GM18508 (cell line): Measurements from ENCODE around the gene PEMT.
A peak's percentile ranks its signal among the peaks of the same experiment; 100 is the strongest.
"Not testable (repeated sequence)": the region's sequence is repeated elsewhere in the genome, so short reads cannot be mapped to it uniquely, and the experiment has no call there.

Experiments
- ATAC-seq: cut with Tn5 transposase; IDR thresholded peaks from one replicate; pipeline ENCODE4 v1.9.1; 2021; ENCODE audit warnings: moderate number of reproducible peaks; ENCODE audit not compliant: insufficient read depth, unreplicated experiment

Gene PEMT, protein sequence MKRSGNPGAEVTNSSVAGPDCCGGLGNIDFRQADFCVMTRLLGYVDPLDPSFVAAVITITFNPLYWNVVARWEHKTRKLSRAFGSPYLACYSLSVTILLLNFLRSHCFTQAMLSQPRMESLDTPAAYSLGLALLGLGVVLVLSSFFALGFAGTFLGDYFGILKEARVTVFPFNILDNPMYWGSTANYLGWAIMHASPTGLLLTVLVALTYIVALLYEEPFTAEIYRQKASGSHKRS

DNA sequence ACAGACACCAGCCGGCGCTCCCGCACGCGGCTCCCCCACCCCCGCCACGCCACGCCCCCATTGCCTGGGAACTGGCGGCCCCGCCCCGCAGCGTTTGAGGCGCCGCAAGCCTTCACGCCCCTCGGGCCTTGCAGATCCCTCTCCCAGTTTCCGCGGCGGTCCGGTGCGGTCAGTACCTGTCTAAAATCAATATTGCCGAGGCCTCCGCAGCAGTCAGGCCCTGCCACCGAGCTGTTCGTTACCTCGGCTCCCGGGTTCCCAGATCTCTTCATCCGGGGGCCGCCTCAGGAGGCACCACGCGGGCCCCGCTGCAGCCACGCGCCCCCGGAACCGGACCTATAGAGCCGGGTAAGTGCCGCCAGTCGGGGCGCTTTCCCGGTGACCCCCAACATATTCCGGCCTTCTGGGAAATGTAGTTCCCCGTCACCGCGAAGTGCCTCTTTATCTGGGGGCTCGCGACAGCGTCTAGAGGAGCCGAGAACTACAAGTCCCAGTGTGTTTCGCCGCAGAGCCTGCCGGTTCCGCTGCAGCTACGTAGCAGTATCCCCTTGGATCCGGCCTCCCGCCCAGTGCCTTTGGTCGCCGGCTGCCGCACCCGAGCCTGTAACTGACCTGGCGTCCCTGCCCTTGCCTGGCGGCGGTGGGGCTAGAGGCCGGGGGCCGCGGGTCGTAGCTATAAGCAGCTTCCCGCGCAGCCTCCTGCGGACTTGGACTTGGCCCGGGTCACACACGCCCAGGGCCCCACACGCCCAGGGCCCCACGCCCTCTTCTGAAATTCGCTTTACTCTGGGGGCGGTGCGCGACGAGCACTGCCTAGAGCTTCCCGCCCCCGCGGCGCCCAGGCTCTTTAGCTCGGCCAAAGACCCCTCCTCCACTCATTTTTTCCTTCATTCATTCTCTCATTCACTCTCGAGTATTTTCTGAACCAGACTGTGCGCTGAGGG, at the start of gene PEMT:
Gene PEMT, minus strand, starts transcription at position 354 of the 944 bp plus-strand sequence. Its CDS starts 82 bp downstream, at position 272.
- peak; percentile 87 for ATAC-seq

DNA sequence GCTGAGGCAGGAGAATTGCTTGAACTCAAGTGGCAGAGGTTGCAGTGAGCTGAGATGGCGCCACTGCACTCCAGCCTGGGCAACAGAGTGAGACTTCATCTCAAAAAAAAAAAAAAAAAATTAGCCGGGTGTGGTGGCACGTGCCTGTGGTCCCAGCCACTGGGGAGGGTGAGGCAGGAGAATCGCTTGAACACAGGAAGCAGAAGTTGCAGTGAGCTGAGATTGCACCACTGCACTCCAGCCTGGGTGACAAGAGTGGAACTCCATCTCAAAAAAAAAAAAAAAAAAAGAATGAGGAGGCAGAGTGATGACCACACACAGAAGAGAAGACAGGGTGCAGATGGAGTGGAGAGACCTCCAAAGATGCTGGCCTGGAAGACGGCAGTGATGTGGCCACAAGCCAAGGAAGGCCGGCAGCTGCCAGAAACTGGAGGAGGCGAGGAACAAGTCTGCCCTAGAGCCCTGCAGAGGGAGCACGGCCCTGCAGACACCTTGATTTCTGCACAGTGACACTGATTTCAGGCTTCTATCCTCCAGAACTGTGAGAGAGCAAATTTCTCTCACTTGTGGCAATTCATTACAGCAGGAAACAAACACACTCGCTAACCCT, 48.3 kb upstream of the PEMT start:
- not testable (repeated sequence) for ATAC-seq

DNA sequence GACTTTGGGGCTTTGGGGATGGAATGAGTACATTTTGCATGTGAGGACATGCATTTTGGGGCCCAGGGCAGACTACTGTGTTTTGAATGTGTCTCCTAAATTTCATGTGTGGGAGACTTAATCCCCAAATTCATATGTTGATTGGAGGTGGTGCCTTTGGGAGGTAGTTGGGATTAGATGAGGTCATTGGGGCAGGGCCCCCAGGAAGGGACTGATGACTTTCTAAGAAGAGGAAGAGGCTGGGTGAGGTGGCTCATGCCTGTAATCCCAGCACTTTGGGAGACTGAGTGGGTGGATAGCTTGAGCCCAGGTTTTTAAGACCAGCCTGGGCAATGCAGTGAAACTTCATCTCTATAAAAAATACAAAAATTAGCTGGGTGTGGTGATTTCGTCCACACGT, 47.0 kb upstream of the PEMT start:
- ATAC-seq = no peak

DNA sequence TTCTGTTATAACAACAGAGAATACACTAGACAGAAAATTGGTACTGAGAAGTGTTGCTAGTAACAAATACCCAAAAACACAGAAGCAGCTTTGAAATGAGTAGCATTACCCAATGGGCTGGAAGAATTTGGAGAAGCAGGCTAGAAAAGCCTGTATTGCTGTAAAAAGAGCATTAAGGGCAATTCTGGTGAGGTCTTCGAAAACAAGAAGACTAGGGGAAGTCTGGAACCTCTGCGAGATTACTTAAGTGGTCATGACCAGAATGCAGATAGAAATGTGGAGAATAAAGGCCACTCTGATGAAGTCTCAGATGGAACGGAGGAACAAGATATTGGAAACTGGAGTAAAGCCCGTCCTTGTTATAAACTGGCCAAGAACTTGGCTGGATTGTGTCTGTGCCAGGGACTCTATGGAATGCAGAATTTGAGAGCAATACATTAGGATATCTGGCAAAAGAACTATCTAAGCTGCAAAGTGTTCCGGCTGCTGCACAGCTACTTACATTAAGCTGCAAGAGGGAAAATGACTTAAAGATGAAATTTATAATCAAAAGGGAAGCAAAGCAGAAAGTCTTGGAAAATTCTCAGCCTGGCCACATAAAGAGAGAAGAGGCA, 44.9 kb upstream of the PEMT start:
- ATAC-seq = no peak

DNA sequence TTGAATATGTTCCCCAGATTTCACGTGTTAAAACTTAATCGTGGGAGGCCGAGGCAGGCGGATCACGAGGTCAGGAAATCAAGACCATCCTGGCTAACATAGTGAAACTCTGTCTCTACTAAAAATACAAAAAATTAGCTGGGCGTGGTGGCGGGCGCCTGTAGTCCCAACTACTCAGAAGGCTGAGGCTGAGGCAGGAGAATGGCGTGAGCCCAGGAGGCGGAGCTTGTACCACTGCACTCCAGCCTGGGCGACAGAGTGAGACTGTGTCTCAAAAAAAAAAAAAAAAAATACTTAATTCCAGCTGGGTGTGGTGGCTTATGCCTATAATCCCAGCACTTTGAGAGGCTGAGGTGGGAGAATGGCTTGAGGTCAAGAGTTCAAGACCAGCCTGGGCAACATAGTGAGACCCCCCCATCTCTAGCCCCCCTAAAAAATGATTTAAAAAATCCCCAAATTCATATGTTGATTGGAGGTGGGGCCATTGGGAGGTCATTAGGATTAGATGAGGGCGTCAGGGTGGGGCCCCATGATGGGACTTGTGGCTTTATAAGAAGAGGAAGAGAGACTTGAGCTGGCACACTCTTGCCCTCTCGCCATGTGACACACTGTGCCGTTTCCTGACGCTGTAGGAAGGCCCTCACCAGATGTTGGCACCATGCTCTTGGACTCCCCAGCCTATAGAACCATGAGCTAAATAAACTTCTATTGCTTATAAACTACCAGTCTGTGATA, 44.2 kb upstream of the PEMT start:
- not testable (repeated sequence) for ATAC-seq

DNA sequence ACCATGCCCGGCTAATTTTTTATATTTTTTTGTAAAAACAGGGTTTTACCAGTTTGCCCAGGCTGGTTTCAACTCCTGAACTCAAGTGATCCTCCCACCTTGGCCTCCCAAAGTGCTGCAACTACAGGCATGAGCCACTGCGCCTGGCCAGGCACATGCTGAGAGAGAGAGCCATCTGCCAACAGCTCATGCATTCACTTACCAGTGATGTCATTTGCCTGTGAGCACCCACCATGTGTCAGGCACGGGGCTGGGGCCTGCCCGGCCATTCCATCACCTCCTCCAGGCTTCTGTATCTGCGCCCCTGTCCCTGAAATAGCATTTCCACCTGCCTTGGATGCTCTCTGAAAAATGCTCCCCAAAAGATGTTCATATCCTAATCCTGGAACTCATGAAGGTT, 43.6 kb upstream of the PEMT start:
- no peak for ATAC-seq

DNA sequence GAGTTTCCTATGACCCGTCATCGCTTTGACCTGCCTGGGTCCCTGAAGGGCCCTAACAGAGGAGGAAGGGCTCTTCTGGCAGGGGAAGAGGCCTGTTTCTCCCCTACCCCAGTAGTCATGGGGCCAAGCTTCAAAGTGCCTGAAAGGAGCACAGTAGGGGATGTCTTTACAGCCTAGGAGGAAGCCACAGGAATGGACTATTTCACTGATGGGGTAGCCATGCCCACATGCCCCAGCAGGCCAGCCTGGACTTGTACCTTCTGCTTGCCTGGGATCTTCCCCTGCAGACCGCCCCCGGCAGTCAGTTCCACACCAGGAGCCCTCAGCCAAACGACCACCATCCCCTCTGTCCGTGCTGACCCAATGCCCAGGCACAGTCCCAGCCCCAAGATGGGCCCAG, 41.8 kb upstream of the PEMT start:
- ATAC-seq = no peak

DNA sequence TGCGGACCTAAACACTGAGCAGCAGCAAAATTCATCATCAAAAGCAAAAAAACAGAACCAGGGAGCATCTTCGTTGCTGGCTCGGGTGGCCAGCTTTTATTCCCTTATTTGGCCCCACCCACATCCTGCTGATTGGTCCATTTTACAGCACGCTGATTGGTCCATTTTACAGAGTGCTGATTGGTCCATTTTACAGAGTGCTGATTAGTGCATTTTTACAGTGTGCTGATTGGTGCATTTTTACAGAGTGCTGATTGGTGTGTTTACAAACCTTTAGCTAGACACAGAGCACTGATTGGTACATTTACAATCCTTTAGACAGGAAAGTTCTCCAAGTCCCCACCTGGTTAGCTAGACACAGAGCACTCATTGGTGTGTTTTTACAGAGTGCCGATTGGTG, 41.2 kb upstream of the PEMT start:
- ATAC-seq = not testable (repeated sequence)

DNA sequence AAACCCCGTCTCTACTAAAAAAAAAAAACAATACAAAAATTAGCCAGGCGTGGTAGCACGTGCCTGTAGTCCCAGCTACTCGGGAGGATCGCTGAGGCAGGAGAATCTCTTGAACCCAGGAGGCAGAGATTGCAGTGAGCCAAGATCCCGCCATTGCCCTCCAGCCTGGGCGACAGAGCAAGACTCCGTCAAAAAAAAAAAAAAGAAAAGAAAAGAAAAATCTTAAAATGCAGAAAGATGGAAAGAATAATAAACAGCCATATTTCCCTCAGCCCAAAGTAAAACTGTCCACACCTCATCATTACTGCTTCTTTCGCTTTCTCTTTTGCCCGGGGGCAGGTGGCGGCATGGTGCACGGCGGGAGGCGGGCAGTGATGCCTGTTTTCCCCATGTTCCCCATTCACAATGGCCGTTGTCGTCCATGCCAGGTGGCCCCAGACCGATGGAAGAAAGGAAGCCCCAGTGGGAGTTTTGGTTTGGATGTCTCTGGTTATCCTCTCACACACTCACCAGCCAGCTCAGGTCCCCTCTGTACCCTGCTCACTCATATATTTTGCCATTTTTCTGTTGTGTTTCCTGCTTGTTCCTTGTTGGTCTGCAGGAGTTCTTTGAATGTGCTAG, 37.0 kb upstream of the PEMT start:
- no peak for ATAC-seq

DNA sequence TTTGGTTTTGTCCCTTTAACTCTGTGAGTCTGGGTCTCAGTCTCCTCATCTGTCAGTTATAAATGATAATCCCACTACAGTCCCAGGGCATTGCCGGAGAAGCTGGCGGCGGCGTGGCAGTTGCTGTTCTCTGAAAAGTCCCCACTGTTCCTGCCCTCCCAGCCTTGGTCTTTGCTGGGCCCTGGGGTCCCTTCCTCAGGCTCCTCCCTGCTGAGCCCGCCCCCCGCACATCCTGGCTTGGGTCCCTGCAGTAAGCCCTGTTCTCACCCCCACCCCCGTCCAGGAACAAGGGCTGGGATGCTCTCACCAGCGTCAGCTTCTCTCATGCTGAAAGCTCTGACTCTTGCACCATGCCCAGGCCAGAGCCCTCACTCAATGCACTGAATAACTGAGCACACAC, 35.3 kb upstream of the PEMT start:
- ATAC-seq = no peak

DNA sequence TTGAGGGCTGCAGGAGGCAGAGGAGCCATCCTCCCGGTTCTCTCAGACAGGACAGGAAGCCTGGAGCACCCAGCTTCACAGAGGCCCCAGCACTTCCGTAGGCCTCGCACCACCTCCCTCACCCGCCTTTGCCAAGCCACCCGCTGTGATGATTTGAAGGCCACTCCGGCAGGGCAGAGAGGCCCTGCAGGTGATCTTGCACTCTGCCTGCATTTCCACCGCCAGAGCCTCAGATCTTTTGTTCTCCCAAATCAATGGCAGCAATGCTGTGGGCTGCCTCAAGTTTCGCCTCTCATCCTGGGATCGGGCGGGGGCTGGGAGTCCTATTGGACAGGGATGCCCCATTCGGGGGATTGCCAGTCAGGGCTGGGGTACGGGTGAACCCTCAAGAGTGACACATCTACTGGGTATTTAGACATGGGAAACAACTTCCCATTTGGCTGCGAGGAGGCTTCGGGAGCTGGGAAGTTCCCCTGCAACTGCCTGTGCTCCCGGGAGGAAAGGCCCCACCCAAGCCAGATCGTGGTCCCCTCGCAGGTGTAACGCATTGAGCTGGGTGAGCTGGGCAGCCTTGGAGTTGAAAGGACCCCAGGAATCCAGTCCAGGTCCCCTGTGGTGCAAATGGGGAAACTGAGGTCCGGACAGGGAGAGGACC, 34.8 kb upstream of the PEMT start:
- no peak for ATAC-seq

DNA sequence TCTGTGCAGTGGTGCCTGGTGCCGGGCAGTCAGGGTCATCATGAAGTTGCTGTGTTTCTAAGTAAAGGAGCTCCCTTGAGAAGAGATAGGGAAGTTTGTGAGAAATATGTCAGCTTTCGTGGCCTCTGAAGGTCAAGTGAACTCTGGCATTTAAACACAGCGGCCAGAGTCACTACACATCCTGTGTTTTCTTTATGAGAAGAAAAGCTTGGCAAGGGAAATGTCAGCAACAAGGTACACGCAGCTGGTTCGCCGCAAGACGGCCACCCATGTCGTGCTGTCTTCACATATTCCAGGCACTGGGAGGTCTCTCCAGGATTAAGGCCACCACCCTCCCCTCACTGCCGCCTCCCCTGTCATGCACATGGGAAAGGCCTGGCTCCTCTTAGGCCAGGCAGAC, 33.2 kb upstream of the PEMT start:
- ATAC-seq = no peak

DNA sequence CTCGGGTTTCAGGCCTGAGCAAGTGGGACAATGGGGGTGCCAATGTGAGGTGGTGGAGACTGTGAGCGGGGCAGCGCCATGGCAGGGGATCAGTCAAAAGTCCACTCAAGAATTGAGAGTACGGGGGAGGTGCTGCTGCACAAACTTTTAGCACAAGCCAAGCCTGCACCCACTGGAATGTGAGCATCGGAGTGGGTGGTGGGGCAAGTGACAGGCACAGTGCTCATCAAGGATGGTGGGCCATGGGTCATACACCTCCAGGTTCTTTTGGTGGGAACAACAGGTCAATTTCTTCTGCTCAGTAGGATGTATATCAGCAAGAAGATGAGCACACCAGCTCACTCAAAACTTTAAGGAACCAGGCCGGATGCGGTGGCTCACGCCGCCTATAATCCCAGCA, 32.4 kb upstream of the PEMT start:
- no peak for ATAC-seq

DNA sequence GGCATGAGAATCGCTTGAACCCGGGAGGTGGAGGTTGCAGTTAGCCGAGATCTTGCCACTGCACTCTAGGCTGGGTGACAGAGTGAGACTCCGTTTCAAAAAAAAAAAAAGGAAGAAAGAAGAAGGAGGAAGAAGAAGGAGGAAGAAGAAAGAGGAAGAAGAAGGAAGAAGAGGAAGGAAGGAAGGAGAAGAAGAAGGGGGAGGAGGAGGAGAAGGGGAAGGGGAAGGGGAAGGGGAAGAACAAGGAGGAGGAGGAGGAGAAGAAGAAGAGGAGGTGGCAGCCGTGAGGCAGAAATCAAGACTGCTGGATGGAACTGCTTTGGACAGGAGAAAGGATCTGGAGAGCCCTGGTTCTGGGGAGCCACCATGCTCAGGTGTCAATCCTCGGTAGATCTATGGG, 29.7 kb upstream of the PEMT start:
- no peak for ATAC-seq

DNA sequence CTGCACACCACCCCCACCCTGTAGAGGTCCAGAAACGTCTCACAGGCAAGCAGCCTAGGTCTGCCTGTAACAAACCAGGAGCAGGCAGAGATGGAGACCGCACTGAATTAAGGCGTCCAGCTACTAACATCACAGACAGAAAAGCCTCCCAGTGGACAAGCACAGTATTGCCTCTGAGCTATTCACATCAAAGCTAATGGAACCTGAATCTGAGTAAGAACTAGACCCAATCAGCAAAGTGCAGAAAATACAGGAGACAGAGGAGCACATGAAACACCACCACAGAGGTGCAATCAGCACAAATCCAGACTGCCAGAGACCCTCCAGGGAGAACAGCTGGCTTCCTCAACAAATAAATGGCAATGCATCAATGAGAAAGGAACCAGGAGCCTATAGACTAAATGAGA, 22.2 kb upstream of the PEMT start:
- ATAC-seq = no peak

DNA sequence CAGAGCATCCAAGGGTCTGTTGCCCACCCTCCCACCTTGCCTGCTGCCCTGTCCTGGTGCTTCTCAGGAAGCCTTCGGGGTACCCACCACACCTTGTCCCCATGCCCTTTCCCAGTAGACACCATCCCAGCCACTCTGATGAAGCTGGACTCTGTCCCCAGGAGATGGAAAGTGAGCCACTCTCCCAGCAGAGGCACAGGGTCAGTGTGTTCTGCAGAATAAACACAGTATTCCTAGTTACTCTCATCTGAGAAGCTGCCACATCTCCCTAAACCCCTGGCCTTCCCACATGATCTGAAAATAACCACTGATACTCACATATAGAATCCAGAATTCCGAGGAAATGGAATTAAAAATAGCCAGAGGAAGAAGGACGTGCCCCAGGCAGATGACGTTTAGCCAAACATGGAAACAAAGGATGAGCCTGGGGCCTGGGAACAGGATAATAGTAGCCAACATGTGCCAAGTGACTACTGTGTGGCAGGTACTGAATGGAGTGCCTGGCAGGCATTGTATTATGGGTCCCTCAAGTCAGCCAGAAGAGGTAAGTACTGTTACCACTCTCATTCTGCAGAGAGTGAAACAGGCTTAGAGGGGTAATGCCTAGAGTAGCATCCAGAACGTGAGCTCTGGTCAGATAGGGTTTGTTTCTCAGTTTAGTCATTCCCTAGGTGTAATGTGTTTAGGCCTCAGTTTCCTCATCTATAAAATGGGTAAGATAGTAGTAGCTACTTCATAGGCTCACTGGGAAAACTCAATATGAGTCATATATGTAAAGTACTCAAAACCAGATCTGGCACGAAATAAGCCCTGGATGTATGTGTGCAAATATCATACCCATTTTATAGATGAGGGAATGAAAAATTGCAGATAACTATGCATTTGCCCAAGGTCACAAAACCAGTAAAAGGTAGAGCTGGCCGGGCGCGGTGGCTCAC, 20.8 kb upstream of the PEMT start:
- ATAC-seq = no peak

DNA sequence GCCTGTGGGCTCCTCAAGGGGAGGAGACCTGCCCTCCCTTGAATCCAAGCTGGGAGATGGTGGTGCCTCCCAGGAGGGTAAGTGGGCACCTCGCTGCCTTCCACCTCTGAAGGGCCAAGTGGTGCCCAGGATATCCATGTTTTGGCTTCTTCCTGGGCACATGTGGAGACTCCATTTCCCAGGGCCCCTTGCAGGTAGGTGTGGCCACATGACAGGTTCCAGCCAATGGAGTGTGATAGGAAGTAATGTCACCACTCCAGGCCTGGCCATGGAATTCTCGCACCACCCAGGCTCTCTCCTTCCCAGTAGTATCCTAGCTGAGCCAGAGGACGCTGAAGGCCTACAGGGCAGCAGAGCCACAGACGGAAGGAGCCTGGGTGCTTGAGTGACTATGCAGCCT, 17.6 kb upstream of the PEMT start:
- no peak for ATAC-seq

DNA sequence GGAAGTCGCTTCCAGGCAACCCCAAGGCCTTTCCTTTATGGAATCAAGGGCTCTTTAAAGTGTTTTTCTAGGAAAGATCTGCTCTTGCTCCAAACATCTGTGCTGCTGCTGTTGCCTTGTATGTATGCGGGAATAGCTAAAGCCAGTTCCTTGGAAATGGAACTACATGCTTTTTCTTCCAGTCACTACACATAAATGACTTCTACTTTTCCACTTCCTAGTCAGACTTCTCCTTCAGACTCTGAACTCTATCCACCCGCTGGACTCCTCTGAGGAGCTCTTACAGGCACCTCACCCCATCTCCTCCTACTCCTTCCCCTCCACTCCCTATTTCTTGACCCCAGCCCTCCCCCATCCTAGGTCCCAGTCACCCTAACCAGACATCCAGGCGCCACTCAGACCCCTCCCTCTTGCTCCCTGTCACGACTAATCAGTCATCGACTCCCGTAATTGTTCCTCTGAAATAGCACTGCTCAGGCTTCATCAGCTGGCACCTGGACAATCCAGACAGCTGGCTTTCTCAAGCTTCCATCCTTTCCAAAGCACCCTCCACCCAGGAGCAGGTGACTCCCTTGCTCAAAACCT, 15.0 kb upstream of the PEMT start:
- no peak for ATAC-seq
